Measurements from ENCODE around the gene NDUFS8. TPM values are rescaled to one million over a fixed set of nuclear protein-coding genes. Genes with fewer than 3 reads are reported as not detected.

NDUFS8 gene
- total RNA-seq, 1 experiment from 2014 or later: 221 TPM

DNA sequence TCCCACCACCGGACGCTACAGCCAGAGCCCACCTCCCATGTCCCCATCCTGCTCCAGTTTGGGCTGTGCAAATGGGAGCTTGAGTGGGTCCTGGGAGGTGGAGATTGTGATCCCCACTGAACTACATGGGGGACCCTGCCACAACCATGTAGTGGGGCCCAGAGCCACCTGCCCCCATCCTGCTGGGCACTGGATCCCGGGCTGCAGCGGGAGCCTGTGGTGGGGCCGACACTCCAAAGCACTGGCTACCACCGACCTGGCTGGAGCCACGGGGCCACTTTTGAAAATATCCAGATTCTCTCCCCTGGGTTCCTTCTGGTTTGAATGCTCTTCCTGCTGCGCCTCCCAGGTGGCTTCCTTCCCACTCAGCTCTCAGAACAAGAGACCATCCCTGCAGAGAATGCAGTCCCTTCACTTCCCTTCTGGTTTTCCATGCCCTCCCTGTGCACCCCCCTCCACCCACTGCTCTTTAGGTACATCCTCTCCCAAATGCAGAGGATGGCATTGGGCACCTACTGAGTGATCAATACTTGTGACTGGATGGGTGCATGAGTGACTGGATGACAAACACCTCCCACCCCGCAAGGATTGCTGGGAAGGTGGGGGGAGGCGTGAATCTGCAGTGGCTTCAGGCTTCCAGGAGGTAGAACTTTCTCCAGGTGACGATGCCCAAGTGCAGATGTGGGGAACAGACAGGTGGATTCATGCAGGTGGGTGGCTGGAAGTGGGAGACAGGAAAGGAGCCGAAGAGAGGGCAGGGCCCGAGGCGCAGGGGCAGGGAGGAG is 25.7 kb upstream of the NDUFS8 start (continued):
- TF ChIP-seq, protein P1, sequence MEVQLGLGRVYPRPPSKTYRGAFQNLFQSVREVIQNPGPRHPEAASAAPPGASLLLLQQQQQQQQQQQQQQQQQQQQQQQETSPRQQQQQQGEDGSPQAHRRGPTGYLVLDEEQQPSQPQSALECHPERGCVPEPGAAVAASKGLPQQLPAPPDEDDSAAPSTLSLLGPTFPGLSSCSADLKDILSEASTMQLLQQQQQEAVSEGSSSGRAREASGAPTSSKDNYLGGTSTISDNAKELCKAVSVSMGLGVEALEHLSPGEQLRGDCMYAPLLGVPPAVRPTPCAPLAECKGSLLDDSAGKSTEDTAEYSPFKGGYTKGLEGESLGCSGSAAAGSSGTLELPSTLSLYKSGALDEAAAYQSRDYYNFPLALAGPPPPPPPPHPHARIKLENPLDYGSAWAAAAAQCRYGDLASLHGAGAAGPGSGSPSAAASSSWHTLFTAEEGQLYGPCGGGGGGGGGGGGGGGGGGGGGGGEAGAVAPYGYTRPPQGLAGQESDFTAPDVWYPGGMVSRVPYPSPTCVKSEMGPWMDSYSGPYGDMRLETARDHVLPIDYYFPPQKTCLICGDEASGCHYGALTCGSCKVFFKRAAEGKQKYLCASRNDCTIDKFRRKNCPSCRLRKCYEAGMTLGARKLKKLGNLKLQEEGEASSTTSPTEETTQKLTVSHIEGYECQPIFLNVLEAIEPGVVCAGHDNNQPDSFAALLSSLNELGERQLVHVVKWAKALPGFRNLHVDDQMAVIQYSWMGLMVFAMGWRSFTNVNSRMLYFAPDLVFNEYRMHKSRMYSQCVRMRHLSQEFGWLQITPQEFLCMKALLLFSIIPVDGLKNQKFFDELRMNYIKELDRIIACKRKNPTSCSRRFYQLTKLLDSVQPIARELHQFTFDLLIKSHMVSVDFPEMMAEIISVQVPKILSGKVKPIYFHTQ (CRISPR knock-in tag; IDR thresholded peaks at IDR 0.05): no peak
- TF ChIP-seq, protein P2, sequence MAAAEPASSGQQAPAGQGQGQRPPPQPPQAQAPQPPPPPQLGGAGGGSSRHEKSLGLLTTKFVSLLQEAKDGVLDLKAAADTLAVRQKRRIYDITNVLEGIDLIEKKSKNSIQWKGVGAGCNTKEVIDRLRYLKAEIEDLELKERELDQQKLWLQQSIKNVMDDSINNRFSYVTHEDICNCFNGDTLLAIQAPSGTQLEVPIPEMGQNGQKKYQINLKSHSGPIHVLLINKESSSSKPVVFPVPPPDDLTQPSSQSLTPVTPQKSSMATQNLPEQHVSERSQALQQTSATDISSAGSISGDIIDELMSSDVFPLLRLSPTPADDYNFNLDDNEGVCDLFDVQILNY (CRISPR knock-in tag; IDR thresholded peaks at IDR 0.05): no peak
- TF ChIP-seq, protein P3, sequence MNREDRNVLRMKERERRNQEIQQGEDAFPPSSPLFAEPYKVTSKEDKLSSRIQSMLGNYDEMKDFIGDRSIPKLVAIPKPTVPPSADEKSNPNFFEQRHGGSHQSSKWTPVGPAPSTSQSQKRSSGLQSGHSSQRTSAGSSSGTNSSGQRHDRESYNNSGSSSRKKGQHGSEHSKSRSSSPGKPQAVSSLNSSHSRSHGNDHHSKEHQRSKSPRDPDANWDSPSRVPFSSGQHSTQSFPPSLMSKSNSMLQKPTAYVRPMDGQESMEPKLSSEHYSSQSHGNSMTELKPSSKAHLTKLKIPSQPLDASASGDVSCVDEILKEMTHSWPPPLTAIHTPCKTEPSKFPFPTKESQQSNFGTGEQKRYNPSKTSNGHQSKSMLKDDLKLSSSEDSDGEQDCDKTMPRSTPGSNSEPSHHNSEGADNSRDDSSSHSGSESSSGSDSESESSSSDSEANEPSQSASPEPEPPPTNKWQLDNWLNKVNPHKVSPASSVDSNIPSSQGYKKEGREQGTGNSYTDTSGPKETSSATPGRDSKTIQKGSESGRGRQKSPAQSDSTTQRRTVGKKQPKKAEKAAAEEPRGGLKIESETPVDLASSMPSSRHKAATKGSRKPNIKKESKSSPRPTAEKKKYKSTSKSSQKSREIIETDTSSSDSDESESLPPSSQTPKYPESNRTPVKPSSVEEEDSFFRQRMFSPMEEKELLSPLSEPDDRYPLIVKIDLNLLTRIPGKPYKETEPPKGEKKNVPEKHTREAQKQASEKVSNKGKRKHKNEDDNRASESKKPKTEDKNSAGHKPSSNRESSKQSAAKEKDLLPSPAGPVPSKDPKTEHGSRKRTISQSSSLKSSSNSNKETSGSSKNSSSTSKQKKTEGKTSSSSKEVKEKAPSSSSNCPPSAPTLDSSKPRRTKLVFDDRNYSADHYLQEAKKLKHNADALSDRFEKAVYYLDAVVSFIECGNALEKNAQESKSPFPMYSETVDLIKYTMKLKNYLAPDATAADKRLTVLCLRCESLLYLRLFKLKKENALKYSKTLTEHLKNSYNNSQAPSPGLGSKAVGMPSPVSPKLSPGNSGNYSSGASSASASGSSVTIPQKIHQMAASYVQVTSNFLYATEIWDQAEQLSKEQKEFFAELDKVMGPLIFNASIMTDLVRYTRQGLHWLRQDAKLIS (CRISPR knock-in tag; IDR thresholded peaks at IDR 0.05; ENCODE audit: borderline replicate concordance): no peak
- TF ChIP-seq ZNF121 (CRISPR knock-in tag; IDR thresholded peaks at IDR 0.05): no peak
- TF ChIP-seq CREB1 (CRISPR knock-in tag; IDR thresholded peaks at IDR 0.05): no peak
- TF ChIP-seq, protein P4, sequence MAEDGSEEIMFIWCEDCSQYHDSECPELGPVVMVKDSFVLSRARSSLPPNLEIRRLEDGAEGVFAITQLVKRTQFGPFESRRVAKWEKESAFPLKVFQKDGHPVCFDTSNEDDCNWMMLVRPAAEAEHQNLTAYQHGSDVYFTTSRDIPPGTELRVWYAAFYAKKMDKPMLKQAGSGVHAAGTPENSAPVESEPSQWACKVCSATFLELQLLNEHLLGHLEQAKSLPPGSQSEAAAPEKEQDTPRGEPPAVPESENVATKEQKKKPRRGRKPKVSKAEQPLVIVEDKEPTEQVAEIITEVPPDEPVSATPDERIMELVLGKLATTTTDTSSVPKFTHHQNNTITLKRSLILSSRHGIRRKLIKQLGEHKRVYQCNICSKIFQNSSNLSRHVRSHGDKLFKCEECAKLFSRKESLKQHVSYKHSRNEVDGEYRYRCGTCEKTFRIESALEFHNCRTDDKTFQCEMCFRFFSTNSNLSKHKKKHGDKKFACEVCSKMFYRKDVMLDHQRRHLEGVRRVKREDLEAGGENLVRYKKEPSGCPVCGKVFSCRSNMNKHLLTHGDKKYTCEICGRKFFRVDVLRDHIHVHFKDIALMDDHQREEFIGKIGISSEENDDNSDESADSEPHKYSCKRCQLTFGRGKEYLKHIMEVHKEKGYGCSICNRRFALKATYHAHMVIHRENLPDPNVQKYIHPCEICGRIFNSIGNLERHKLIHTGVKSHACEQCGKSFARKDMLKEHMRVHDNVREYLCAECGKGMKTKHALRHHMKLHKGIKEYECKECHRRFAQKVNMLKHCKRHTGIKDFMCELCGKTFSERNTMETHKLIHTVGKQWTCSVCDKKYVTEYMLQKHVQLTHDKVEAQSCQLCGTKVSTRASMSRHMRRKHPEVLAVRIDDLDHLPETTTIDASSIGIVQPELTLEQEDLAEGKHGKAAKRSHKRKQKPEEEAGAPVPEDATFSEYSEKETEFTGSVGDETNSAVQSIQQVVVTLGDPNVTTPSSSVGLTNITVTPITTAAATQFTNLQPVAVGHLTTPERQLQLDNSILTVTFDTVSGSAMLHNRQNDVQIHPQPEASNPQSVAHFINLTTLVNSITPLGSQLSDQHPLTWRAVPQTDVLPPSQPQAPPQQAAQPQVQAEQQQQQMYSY (CRISPR knock-in tag; IDR thresholded peaks at IDR 0.05): no peak
- TF ChIP-seq JAZF1 (CRISPR knock-in tag; IDR thresholded peaks at IDR 0.05): no peak
- TF ChIP-seq, protein P5, sequence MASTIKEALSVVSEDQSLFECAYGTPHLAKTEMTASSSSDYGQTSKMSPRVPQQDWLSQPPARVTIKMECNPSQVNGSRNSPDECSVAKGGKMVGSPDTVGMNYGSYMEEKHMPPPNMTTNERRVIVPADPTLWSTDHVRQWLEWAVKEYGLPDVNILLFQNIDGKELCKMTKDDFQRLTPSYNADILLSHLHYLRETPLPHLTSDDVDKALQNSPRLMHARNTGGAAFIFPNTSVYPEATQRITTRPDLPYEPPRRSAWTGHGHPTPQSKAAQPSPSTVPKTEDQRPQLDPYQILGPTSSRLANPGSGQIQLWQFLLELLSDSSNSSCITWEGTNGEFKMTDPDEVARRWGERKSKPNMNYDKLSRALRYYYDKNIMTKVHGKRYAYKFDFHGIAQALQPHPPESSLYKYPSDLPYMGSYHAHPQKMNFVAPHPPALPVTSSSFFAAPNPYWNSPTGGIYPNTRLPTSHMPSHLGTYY (CRISPR knock-in tag; IDR thresholded peaks at IDR 0.05): no peak

DNA sequence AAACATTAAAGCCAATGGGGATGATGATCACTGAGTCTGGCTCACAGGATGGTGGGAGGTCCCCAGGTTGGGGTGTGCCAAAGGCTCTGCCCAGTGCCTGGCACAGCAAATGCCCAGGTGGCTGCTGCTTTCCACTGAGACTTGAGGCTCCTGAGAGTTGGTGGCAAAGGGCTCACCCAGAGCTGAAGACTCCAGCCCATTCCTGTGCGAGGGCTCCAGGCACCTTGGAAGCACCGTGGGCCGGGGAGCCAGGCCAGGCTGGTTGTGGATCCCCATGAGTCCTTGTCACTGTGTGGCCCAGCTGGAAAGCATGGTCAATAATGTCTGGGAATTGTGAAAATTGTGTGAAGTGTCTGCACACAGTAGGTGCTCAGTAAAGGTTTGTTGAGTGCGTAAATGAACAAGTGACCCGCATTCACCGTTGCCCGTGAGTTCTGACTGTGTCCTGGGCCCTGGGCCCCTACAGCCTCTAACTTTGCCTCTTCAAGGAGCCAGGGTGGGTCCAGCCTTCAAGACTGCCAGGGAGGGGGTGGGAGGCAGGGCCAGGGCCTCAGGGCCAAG is 23.8 kb upstream of the NDUFS8 start:
- no peak overlapping the region for H3K4me3 Mint-ChIP-seq
- peaks cover 42% of the 10 kb centered on the region for H3K4me1 Mint-ChIP-seq
- H3K27me3 Mint-ChIP-seq (ENCODE audit: low read depth): no peaks in the 10 kb centered on the region; the same call in none of the 2 replicates
- POLR2A ChIA-PET: no interaction called here
- no peak overlapping the region for H3K27ac Mint-ChIP-seq
- CTCF ChIA-PET: no interaction called here
- ATAC-seq: no peak
- peaks cover 2% of the 10 kb centered on the region for H3K36me3 Mint-ChIP-seq
- no peak for DNase-seq (ENCODE audit: low spot score)
- H3K9me3 Mint-ChIP-seq: no peaks in the 10 kb centered on the region
- TF ChIP-seq, protein P1 (CRISPR knock-in tag; IDR thresholded peaks at IDR 0.05): no peak
- no peak for TF ChIP-seq ELF4 (CRISPR knock-in tag; IDR thresholded peaks at IDR 0.05; ENCODE audit: low read depth)
- no peak for TF ChIP-seq EMX1 (CRISPR knock-in tag; IDR thresholded peaks at IDR 0.05)
- TF ChIP-seq ESRRA (CRISPR knock-in tag; IDR thresholded peaks at IDR 0.05; ENCODE audit: borderline replicate concordance): no peak
- TF ChIP-seq ZBTB21 (CRISPR knock-in tag; IDR thresholded peaks at IDR 0.05; ENCODE audit: borderline replicate concordance): no peak
- no peak for TF ChIP-seq TCF7 (CRISPR knock-in tag; IDR thresholded peaks at IDR 0.05; ENCODE audit: low read depth)
- TF ChIP-seq OVOL2 (CRISPR knock-in tag; IDR thresholded peaks at IDR 0.05; ENCODE audit: borderline replicate concordance): no peak
- TF ChIP-seq NFE2L1 (CRISPR knock-in tag; IDR thresholded peaks at IDR 0.05): no peak
- TF ChIP-seq, protein P2 (CRISPR knock-in tag; IDR thresholded peaks at IDR 0.05): no peak
- TF ChIP-seq ZNF232 (CRISPR knock-in tag; IDR thresholded peaks at IDR 0.05): no peak
- no peak for TF ChIP-seq MXD4 (CRISPR knock-in tag; IDR thresholded peaks at IDR 0.05; ENCODE audit: borderline replicate concordance)

All from WTC11 (cell line).